HG03159 (cell line): ENCODE results near the gene HCFC2.
A peak's percentile ranks its signal among the peaks of the same experiment; 100 is the strongest.

Source experiments
- ATAC-seq: cut with Tn5 transposase; IDR thresholded peaks from one replicate; pipeline ENCODE4 v1.9.1; 2021; ENCODE audit warnings: mild to moderate bottlenecking, moderate library complexity; ENCODE audit not compliant: unreplicated experiment

The HCFC2 gene

GRCh38 chr12:104056419-104056972 is 7.8 kb upstream of the HCFC2 start:
- ATAC-seq: no peak

- no peak for ATAC-seq
Measured at GRCh38 chr12:104057771-104058197, 6.5 kb upstream of the HCFC2 start.

- no peak for ATAC-seq
Measured at GRCh38 chr12:104058802-104059201, 5.5 kb upstream of the HCFC2 start.

- no peak for ATAC-seq
Measured at GRCh38 chr12:104059963-104060362, 4.4 kb upstream of the HCFC2 start.

GRCh38 chr12:104060791-104061190 is 3.5 kb upstream of the HCFC2 start:
- ATAC-seq: no peak

GRCh38 chr12:104063712-104064030 is 660 bp upstream of the HCFC2 start:
- ATAC-seq: peak; percentile 35

GRCh38 chr12:104064842-104065427 is 604 bp downstream of the HCFC2 start:
- ATAC-seq: no peak

GRCh38 chr12:104072099-104072498 is 7.8 kb downstream of the HCFC2 start:
- no peak for ATAC-seq

- ATAC-seq: no peak
Measured at GRCh38 chr12:104073699-104074098, 9.4 kb downstream of the HCFC2 start.

- no peak for ATAC-seq
Measured at GRCh38 chr12:104079024-104079423, 14.7 kb downstream of the HCFC2 start.

GRCh38 chr12:104080764-104081163 is 16.4 kb downstream of the HCFC2 start:
- no peak for ATAC-seq

GRCh38 chr12:104083769-104084475 is 19.6 kb downstream of the HCFC2 start:
- peak; percentile 75 for ATAC-seq

GRCh38 chr12:104090685-104091084 is 26.4 kb downstream of the HCFC2 start:
- no peak for ATAC-seq

GRCh38 chr12:104091136-104091535 is 26.8 kb downstream of the HCFC2 start:
- ATAC-seq: no peak

- no peak for ATAC-seq
Measured at GRCh38 chr12:104094284-104094683, 30.0 kb downstream of the HCFC2 start.

- no peak for ATAC-seq
Measured at GRCh38 chr12:104095289-104095688, 31.0 kb downstream of the HCFC2 start.

- ATAC-seq: no peak
Measured at GRCh38 chr12:104097954-104098353, 33.6 kb downstream of the HCFC2 start.

GRCh38 chr12:104105461-104105860 is 41.1 kb downstream of the HCFC2 start:
- no peak for ATAC-seq

- ATAC-seq: no peak
Measured at GRCh38 chr12:104106965-104107364, 42.6 kb downstream of the HCFC2 start.

GRCh38 chr12:104108755-104109445 is 44.6 kb downstream of the HCFC2 start:
- ATAC-seq: no peak

GRCh38 chr12:104109446-104110271 is 45.3 kb downstream of the HCFC2 start:
- ATAC-seq: no peak
